ENCODE data around the gene EVI5.
"Not testable (repeated sequence)": the region's sequence is repeated elsewhere in the genome, so short reads cannot be mapped to it uniquely, and the experiment has no call there.

Gene EVI5

DNA sequence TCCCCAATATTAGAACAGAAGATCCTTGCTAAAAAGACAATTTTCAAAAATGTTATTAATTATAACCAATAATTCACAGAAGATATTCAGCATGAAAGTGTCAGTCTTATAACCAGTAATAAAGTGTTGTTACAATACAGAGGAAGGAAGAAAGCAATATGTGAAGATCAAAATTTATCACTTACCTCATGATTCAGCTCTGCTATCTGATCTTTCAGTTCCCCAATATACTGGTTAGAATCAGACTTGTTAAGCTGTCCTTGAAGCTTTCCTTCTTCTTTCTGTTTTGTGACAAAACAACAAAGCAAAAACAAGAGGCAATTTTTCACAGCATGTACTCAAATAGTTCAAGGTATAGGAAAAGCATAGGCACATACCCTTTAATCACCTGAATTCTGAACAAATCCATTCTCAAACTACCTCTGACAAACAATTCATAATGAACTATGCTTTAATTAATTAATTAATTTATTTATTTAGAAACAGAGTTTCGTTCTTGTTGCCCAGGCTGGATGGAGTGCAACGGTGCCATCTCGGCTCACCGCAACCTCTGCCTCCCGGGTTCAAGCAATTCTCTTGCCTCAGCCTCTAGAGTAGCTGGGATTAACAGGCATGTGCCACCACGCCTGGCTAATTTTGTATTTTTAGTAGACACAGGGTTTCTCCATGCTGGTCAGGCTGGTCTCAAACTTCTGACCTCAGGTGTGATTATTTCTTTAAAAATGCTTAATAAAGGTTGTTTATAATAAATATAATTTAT is 221.3 kb downstream of the EVI5 start:
- DNase-seq: no peak

DNA sequence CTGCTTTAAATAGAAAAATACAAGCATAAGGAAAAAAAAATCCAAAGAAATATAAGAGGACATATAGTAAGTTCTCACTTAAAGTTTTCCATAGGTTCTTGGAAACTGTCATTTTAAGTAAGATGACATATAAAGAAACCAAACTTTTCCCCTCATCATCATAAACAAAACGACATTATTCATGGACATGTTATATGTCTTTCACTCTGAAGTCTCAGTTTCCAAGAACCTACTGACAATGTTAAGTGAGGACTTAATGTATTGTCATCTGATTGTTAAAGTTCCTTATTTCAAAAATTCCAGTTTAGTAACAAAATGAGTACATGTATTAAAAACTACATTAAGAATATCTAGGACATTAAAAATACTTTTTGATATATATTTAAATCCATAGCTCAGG is 228.6 kb downstream of the EVI5 start:
- no peak for DNase-seq

GRCh38 chr1:92554216-92554615 is 230.7 kb downstream of the EVI5 start:
- no peak for DNase-seq

DNA sequence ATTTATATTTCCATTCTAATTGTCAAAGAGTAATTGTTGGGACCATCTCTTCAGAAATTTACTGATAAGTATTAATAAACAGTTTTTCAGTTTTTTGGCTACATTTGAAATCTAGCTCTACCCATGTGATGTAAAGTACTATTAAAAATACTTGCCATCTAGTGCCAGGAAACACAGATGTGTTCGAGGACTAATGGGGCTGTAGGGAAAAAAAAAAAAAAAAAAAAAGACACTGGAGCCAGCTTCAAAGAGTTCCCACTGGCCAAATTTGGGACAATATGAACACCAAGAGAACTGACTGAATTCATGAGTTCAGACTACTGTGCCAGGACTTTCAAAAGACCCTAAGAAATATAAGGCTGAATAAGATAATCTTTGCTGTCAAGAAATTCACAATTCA is 233.0 kb downstream of the EVI5 start:
- no peak for DNase-seq

DNA sequence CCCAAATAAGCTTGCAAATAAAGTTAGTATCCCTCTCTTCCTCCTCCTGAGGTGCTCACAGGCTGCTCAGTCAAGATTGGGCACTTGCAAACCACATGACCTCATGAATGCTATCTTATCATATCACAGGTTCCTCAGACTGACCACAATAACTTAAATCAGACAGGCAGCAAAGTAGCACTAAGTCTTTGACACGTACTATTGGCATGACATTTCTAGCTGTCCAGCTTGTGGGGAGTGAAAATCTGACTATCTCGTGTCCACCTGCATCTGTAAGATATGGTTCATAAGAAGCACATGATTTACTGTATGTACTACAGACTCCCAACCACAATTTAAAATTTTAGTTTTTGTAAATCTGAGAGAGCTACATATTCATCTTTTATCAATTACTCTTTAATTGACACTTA is 240.1 kb downstream of the EVI5 start:
- DNase-seq: no peak

DNA sequence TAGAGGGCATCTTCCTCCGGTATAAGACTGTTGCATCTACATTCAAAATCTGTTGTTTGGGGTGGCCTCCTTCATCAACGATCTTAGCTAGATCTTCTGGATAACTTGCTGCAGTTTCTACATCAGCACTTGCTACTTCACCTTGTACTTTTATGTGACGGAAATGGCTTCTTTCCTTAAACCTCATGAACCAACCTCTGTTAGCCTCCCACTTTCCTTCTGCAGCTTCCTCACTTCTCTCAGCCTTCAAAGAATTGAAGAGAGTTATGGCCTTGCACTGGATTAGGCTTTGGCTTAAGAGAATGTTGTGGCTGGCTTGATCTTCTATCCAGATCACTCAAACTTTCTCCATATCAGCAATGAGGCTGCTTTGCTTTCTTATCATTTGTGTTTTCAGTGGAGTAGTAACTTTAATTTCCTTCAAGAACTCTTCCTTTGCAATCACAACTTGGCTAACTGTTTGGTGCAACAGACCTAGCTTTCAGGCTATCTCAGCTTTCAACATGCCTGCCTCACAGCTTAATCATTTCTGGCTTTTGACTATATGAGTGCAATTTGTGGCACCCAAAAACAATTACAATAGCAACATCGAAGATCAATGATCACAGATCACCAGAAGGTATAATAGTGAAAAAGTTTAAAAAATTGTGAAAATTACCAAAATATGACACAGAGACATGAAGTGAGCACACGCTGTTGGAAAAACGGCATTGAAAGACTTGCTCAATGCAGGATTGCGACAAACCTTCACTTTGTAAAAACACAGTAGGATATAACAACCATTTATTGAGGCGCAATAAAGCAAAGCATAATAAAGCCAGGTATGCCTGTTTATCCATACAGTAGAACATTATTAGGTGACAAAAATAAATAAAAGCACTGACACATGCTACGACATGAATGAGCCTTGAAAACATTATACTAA is 241.5 kb downstream of the EVI5 start:
- no peak for DNase-seq

DNA sequence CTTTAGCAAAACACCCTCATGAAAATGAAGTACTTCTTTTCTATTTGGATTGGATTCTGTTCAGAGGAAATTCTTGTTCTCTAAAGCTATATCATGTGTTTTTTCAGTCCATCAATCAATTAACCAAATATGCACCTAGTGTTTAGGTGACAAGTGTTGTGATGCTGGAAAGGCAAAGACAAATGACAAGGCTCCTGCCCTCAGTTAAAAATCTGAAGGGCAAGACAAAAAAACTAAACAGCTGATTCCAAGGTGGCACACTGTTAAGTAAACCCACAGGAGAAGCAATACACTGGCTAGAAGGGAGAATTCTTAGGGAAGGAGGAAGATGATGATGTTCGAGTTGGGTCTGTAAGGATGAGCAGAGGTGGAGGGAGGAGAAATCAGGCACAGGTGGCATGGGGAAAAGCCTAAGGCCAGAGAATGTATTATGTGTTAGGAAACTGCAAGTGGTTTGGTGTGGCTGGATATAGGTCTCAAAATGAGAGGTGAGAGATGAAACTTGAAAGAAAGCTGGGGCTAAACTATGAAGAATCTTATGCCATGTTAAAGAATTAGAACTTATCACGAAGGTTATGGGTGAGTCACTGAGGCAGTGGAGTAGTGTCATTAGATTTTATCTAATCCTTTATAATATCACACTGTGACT is 246.4 kb downstream of the EVI5 start:
- DNase-seq: no peak

- no peak for DNase-seq
Observed at GRCh38 chr1:92538048-92538412, 246.9 kb downstream of the EVI5 start.

DNA sequence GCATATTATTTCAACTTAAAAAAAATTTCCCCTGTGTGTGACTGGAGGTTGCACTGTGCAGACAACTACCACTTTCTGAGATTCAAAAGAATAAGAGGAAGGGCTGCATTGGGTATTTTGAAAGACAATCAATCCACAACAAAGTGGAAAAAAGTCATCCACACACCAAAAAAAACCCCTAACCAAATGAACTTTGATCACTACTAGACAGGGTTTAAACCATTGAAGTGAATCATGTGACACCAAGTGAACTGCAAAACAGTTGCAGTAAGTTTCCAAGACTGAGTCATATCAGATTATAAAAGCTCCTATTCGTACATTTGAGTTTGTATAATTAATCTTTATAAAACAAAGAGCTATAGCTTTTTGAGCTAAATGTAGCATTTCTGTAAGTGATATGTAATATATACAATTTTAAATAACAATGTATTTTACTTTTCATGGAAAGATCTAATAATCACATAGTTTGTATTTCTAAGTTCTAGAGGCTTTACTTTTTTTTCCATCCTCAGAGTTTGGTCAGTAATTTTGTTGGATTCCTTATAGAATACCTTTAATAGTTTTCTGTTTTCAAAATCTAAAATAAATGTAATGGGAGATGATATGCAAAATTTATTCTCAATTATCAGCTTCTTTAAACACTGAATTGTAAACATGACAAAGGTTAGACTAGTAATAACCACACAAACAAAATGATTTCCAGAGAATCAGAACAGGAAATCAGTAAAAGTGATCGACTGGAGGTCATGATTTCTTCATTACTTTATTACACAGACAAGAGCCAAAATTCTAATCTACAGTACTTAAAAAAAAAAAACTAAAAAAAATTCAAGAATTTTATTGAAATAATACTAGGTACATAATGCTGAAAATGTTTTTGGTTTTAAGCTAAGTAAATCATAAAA is 247.7 kb downstream of the EVI5 start:
- no peak for DNase-seq

DNA sequence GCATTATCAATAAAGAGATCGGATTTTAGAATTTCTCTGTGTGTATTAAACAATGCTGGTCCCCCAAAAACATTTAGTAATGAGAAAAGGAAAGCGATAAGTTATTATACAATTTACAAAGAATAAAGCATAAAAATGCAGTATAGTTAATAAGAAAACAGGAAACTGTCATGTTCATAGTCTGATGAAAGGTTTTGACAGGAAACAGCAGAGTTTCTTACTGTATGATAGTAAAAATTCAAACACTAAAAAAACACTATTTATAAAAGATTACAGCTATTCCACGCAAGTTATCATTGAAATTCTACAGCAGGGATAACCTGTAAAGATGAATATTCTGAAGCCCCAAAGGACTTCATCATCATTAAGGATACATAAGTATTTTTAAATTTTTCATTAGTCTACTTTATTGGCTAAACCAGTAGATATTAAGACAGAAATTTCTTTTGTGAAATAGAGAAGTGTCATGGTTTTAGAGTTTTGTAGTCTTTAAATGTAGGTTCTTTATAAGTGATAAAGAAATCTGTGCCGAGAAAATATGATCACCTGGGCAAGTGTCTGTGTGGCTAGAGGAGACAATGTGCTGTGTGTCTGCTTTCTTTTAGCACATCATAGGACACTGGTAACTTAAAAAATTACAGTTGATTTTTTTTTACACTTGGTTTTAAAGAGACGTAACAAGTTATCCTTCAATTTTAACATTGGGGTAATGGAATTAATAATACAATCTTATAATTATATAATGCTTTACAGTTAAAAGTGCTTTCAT is 248.5 kb downstream of the EVI5 start:
- DNase-seq: no peak

- not testable (repeated sequence) for DNase-seq
Observed at GRCh38 chr1:92532371-92532770, 252.5 kb downstream of the EVI5 start.

GRCh38 chr1:92531939-92532338 is 253.0 kb downstream of the EVI5 start:
- DNase-seq: not testable (repeated sequence)

- DNase-seq: no peak
Observed at GRCh38 chr1:92527670-92528069, 257.2 kb downstream of the EVI5 start.

DNA sequence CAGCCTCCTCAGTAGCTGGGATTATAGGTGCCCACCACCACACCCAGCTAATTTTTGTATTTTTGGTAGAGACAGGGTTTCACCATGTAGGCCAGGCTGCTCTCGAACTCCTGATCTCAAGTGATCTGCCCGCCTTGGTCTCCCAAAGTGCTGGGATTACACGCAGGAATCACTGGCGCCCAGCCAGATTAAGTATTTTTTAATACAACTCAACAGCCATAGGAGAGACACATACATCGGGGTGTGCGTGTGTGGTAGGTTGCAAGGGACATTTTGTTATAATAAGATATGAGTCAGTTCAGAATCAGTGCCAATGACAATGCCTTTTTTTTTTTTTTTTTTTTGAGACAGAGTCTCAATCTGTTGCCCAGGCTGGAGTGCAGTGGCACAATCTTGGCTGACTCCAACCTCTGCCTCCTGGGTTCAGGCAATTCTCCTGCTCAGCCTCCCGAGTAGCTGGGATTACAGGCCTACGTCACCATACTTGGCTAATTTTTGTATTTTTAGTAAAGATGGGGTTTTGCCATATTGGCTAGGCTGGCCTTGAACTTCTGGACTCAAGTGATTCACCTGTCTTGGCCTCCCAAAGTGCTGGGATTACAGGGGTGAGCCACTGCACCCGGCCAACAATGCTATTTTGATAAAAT is 259.8 kb downstream of the EVI5 start:
- DNase-seq: not testable (repeated sequence)

DNA sequence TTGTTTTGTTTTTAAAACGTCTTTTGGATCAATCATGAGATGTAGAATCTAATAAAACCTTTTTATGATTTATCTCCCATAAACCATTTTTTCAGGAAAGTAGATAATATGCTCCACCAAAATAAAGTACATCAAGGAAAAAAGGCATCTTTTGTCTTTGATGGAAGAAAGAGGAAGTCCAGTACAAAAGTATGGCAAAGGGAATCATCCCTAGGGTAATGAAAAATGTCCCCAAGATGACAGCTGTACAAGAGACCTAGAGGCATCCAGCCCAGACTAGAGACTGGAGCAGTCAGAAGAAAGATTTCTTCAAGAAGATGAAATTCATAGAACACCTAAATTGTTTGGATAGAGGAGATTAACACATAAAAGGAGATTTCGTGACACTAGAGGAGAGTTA is 265.9 kb downstream of the EVI5 start:
- DNase-seq: no peak

DNA sequence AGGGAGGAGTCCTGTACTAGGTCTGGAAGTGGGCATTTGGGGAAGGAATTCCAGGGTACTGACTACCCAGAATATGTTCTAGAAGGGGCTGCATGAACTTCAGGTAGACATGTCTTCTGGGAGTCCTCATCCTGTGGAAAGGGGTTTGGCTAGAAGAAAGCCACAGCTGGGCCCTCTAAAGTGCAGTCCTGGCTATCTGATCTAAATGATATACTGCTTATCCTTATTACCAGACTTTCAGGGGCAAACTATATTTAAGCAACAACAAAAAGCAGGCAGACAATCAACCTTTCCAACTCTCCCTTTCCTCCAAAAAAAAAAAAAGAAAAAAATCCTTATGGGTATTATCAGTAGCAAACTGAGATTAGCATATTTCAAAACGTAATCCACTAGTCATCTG is 268.3 kb downstream of the EVI5 start:
- no peak for DNase-seq

DNA sequence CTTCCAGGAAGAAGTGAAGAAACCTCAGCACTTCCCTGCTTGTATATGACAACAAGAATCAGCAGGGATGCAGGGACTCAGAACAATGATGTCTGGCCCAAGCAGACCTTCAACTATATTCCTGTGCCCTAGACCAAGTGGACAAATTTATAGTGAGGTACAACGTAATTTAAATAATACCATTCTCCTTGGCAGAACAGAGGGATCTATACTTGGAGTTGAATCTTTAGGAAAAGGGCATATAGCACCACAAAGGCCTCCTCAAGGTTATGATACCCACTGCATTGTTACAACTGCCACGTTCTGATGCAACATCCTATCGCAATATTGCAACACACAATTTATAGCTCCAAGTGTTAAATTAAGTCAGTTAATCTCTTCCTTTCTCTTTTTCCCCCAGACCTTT is 269.1 kb downstream of the EVI5 start:
- no peak for DNase-seq

- no peak for DNase-seq
Observed at GRCh38 chr1:92511541-92511940, 273.4 kb downstream of the EVI5 start.

DNA sequence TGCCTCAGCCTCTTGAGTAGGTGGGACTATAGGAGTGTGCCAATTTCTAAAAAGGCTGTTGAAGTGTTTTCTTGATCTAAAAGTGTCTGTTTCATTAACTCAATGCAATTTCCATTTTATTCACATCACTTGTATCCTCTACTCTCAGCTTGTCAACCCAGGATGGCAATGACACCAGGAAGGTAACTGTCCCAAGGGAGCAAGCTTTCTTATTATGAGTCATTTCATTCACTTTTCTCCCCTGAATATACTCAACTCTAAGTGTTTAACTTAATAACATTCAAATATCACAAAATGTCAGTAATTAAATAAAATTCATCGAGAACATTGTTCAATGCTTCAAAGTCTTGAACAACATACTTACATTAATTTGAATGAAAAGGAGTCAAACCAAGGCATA is 275.3 kb downstream of the EVI5 start:
- DNase-seq: no peak

DNA sequence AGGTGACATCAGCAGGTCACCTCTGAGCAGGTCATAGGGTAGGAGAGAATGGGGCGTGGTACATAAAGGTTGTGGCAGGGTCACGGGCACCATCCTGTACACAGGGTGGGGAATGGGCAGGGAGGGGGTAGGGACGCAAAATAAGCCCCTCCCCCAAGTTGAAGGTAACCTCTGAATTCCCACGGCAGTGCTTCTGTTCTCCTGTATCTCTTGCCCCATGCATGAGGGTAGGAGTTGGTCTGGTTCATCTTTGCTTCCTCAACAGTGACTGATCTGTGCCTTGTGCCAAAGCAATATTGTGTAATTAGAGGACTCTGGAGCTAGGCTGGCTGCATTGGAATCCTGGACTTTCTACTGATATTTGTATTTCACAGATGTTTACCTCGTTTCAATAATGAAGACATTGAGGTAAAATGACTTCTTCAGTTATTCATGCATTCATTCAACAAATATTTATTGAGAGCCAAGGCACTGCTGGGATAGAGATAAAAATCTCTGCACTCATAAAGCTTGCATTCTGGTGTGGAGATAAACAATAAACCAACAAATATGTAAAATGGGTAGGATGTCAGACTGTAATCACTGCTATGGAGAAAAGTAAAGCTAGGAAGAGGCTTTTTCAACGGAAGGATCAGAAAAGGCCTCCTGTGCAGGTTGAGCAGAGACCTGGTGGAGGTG is 279.8 kb downstream of the EVI5 start:
- DNase-seq: no peak

All from NCI-H774 (cell line).